Liver (tissue), 3 donors: ENCODE results near the gene NKD1.

Source experiments
- ATF3 ChIP-seq: IDR thresholded peaks from 2 replicates; pipeline ENCODE4 v1.6.1; 2016; ENCODE audit warnings: antibody characterized with exemption
- CTCF ChIP-seq: fragments of 150-350 bp; IDR thresholded peaks from 2 replicates; pipeline ENCODE4 v1.5.1; 2017; ENCODE audit warnings: improper control_type of control experiment, low read depth, low read length; ENCODE audit not compliant: missing input control
- EGR1 ChIP-seq, 2 donors: IDR thresholded peaks; 2 replicates each; pipeline ENCODE4 v1.6.1; 2016 to 2018; ENCODE audit warnings: antibody characterized with exemption in 2 of 2, low read depth in 2 of 2
- JUND ChIP-seq, 2 donors: IDR thresholded peaks; 2 replicates each; pipeline ENCODE4 v1.6.1; 2016; ENCODE audit warnings: antibody characterized with exemption in 2 of 2
- YY1 ChIP-seq: IDR thresholded peaks from 2 replicates; pipeline ENCODE4 v1.6.1; 2016; ENCODE audit warnings: antibody characterized with exemption, mild to moderate bottlenecking
- TF ChIP-seq, protein P1 (sequence below): IDR thresholded peaks from 2 replicates; pipeline ENCODE4 v1.6.1; 2016; ENCODE audit warnings: antibody characterized with exemption
- donor health status: healthy.
- donor health status: healthy.

DNA sequence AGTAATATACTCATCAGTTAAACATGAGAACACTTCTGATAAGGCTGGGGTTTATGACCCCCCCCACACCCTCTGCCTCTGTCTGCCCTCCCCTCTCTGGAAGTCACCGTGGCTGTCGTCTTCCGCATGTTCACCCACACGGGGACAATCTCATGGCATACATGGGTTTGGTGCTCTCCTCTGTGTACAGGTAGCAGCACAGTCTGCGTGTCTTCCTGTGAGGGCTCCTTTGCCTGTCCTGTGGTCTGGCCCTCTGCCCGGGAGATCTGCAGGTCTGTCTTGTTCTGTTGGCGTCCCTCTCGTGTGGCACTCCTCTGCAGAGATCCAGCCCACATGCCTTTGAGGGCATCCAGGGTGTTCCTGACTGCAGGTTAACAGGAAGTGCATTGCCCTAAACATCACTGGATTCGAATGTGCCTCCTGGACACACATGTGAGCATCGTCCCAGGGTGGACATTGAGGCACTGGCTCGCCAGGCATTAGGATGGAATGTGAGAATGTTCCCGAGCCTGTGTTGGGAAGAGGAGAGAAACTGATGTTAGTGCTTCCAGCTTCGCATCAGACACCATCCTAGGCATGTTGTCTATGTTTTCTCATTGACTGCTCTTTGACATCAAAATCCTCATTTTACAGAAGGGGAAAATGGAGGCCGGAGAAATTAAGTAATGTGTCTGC, 54.5 kb downstream of the NKD1 start:
- TF ChIP-seq CTCF (no peak), YY1 (no peak), JUND (IDR thresholded peaks at IDR 0.05) (no peak), EGR1 (IDR thresholded peaks at IDR 0.05; ENCODE audit: low read depth in 2 of 2) (no peak), ATF3 (no peak)
- TF ChIP-seq, protein P1, sequence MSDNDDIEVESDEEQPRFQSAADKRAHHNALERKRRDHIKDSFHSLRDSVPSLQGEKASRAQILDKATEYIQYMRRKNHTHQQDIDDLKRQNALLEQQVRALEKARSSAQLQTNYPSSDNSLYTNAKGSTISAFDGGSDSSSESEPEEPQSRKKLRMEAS = no peak
